ENCODE results near the gene MAF.

The MAF gene

DNA sequence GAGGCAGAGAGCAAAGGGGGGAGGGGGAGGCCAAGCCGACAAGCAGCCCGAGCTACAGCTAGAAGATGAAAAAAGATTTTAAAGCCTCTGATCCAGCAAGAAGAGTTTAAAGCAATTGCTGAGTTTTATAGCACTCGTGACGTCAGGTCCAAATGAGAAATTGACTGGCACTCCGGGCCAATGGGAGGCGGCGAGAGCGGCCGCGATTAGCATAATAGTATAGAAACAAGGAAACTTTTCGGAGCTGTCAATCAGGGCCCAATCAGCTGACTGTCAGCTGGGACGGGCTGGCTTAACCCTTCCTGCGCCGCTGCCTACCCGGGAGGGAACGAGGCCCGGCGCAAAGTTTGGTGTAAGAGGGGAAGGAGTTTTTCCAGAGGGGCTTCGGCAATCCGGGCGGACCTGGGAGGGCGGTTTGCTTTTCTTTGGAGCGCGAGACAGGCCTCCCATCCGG is at the start of gene MAF:
Gene MAF (minus strand): TSS at position 100 of the 454 bp plus-strand sequence. CDS start 835 bp downstream, outside the sequence.
- DNase-seq (ENCODE audit: low spot score): peak; percentile 91

- no peak for DNase-seq (ENCODE audit: low spot score)
Measured at GRCh38 chr16:79648826-79649225, 48.3 kb upstream of the MAF start.

GRCh38 chr16:79647586-79647985 is 47.0 kb upstream of the MAF start:
- no peak for DNase-seq (ENCODE audit: low spot score)

- no peak for DNase-seq (ENCODE audit: low spot score)
Measured at GRCh38 chr16:79645701-79646100, 45.2 kb upstream of the MAF start.

- DNase-seq (ENCODE audit: low spot score): no peak
Measured at GRCh38 chr16:79644971-79645667, 44.6 kb upstream of the MAF start.

DNA sequence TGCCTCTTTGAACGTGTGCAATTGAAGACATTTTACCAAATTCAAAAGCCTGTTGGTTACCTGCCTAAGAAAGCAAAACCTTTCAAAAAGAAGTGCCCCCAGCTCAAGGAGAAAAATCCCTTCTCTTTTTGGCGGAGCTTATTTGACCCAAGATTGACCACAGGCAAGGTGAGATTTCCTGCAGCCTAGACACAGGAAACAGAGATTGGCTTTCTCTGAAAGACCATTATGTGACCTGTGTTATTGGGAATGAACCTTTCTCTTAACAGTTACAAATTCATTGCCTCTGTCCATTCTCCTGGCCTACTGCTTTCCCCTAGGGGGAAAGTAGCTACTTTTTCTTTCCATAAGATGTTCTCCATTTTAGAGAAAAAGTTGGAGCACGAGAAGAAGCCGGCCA is 42.1 kb upstream of the MAF start:
- no peak for DNase-seq (ENCODE audit: low spot score)

DNA sequence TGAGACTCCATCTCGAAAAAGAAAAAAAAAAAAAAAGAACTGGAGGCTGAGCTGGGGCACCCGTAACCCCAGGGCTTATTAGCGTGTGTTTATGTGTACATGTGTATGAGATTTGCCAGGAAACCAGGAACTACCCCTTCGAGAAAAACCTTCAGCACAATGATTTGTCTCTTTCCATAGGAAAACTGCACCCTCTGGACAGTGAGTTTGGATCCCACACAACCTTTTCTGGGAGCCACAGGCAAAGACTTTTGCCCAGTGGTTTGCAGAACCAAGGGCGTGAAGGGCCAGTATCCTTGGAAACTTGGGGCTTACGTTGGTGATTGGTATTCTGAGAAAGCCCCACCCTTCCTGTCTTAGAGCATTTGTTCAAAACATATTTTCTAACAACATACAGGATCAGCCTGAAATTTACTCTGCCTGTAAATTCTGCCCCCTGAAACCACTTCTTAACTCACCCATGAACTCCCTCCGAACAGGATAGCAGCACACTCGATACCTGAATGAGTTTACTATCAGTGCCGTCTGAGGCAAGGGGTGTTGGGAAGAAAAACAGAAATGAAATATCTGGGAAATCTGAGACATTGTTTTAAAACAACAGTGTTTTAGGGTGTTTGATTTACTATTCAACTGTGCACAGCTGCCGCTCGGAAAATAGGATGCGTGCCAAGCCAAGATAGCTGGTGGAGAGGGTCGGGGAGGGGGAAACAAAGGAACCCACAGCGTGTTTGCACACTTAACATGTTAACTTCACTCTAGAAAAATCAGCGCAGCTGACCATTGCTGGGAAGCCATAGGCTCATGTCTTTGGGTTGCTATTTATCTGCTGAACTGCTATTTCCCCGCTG is 40.2 kb upstream of the MAF start:
- peak; percentile 22 for DNase-seq (ENCODE audit: low spot score)

DNA sequence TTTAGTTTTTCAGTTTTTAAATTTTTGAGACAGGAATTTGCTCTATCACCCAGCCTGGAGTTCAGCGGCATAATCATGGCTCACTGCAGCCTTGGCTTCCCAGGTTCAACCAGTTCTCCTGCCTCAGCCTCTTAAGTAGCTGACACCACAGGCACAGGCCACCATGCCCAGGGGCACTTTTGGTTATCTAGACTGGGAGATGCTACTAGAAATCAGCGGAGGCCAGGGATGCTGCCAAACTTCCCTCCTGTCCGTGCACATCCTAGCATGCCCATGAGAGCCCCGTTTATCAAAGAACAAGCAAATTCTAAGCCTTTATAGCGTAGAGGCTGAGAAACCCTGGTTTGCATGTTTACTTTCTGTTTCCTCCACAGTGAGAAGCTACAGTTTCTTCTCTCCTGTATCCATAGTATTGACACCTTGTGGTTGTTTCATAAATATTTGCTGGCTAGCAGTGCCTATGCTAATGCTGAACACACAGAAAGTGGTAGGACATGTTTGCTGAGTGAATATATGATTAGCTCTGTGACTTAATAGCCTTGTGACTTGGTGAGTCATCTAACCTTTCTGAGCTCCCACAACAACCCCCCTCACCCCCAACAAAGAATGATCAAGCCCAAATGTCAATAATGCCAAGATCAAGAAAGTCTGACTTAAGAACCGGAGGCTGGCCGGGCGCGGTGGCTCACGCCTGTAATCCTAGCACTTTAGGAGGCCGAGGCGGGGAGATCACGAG is 39.2 kb upstream of the MAF start:
- DNase-seq (ENCODE audit: low spot score): no peak

- no peak for DNase-seq (ENCODE audit: low spot score)
Measured at GRCh38 chr16:79638386-79638785, 37.8 kb upstream of the MAF start.

GRCh38 chr16:79635488-79635887 is 35.0 kb upstream of the MAF start:
- no peak for DNase-seq (ENCODE audit: low spot score)

- no peak for DNase-seq (ENCODE audit: low spot score)
Measured at GRCh38 chr16:79634298-79634697, 33.8 kb upstream of the MAF start.

GRCh38 chr16:79632289-79632688 is 31.8 kb upstream of the MAF start:
- no peak for DNase-seq (ENCODE audit: low spot score)

DNA sequence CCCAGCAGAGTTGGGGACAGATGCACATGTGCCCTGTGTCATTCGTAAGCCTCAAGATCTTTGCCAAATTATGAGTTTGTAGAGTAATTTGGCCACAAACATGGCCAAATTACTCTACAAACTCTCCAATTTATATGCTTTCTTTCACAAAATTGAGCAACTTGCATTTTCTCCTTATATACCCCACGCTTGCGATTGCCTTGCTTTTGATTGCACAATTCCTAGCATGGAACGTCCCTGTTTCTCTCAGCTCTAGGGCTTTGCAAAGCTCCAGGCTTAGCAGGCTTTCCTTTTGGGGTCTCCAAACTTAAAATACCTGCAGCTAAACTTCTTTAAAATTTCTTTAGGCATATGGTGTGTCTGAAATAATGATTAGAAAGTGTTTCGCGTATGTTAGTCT is 28.5 kb upstream of the MAF start:
- no peak for DNase-seq (ENCODE audit: low spot score)

DNA sequence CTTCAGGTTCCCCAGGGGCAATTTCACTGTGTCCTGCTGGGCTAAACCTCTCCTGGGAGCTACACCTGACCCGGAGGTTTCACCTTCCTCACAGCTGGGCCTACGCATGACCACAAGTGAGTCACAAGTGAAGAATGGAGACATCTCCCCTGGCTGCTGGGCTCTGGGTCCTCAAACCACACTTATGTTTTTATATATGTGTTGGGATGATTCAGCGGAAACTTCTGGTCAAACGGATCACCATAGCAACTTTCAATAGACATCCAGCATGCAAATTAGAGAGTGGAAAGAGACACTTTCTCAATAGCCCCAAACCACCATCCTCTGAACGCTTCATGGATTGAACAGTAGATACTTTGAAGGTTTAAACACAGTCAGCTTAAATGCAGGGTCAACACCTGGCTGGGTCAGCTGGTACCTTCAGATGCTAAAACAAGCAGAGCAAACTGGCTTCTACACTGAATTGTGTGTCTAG is 28.0 kb upstream of the MAF start:
- DNase-seq (ENCODE audit: low spot score): no peak

DNA sequence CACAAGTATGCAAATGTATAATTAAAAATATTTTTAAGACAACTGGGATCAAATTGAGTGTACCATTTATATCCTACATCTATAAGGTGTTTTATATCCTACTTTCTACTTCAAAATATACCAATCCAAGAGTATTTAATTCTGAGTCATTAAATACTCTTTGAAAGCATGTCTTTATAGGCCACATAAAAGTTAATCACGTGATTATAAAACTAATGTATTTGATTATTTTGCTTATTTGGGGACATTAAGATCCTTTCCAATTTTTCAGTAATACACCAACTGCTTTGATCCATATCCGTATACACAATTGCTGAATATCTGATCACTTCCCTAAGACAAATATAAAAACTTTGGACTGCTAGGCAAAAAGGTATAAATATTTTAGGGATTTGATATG is 26.6 kb upstream of the MAF start:
- DNase-seq (ENCODE audit: low spot score): no peak

DNA sequence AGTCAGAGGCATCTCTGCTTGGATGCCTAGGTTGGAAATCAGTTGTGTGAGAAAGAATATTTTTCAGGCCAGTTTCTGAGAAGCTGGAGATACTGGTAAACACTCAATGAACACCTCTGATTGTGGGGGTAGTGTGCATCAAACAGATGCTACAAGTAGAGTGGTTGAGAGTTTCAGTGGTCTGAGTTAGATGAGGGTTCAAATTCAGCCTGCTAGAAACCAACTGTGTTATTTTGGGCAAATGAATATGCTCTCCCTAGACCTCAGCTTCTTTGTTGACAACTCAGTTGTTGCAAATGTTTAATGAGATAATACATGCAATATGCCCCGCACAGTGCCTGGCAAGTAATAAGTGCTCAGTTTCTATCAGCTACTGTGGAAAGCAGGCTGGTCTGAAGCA is 25.2 kb upstream of the MAF start:
- DNase-seq (ENCODE audit: low spot score): no peak

- DNase-seq (ENCODE audit: low spot score): no peak
Measured at GRCh38 chr16:79623824-79624223, 23.3 kb upstream of the MAF start.

GRCh38 chr16:79623062-79623461 is 22.5 kb upstream of the MAF start:
- no peak for DNase-seq (ENCODE audit: low spot score)

- no peak for DNase-seq (ENCODE audit: low spot score)
Measured at GRCh38 chr16:79621027-79621426, 20.5 kb upstream of the MAF start.

DNA sequence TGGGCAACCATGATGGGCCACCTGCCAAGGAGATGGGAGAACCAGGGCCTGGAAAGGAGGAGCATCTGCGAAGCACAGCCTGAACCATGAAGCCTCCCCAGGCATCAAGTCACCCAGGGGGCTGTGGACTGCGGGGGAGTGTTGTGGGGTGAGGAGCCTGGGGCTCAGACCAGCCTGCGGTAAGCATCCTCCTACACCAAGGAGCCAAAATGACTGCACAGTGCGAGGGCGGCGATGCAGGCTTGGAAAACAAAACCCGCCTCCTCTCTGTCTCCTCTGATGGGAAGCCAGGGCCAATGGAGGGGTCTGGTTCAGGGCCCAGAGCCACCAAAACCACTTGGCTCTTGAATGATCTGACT is 18.1 kb upstream of the MAF start:
- DNase-seq (ENCODE audit: low spot score): no peak

DNA sequence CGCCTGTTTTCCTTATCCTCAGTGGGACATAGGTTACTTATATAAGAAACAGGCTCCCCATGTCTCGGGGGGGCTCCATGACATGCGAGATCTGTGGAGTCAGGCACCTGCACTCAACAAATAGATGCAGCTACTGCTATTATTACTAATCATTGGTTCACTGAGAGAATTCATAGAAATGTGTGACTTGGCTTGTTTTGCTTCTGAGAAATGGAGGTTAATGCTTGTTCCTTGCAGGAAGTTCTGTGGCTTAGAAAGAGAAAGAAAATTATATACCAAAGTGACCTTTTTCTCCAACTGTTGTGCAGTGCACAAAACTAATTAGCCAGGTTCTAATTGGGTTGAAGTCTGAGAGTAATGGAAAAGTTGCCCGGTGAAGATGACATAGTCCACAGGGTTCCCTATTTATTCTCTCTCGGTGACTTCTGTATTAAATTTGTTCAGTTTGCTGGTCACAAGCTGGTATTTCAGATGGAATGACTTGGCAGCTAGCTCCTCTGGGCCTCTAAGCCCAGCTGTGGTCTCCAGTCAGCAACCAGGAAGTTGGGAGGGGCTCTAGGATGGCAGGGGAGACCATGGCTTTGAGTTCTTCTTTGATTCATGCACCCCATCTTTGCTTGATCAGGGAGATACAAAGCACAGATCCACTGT is 17.6 kb upstream of the MAF start:
- DNase-seq (ENCODE audit: low spot score): no peak

GRCh38 chr16:79613009-79613408 is 12.5 kb upstream of the MAF start:
- no peak for DNase-seq (ENCODE audit: low spot score)

All from AG08396 (cell line).